COLO668 (cell line): ENCODE measurements around the gene FXYD6.
"Not testable (repeated sequence)": the region's sequence is repeated elsewhere in the genome, so short reads cannot be mapped to it uniquely, and the experiment has no call there.

Experiments used
- DNase-seq: peaks from one replicate; lab custom pipeline; 2025; ENCODE audit not compliant: unreplicated experiment; lab: John Stamatoyannopoulos, UW

Gene FXYD6

DNA sequence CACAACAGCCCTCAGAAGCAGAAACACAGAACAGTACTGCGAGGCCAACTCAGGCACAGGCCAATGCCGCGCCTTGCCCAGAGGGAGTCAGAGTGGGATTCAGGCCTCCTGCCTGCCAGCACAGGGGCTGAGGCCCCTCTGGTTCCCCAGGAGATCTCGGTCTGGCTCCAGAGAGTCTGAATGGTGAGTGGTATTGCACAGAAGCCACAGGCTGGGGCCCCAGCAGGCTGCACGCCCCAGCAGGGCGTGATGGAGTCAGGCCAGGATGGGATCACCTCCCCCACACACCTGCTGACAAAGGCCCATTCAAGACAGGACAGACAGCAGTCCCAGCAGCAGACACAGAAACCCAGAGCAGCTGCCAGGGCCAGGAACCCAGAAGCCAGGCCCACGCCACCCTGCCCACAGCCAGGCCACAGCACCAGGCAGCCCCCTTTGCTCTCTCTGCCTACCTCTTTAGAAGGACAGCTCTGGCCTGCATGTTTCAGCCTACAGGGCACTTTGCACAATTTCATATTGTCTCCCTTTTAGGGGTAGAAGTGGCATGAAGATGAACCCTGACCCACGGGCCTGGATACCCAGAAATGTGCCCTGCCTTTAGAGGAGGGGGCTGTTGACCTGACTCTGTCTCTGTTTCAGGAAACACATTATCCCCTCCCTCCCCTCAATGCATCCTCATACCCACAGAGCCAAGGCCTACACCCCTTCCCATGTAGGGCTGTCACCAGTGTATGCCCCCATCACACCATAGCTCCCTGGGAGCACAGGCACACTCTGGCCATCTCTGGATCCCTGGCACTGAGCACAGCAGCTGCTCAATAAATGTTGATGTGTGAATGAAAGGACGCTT lies 6.1 kb downstream of the FXYD6 start:
- peak; percentile 57 for DNase-seq

- DNase-seq = no peak
Measured at GRCh38 chr11:117869604-117870003, 6.9 kb downstream of the FXYD6 start.

DNA sequence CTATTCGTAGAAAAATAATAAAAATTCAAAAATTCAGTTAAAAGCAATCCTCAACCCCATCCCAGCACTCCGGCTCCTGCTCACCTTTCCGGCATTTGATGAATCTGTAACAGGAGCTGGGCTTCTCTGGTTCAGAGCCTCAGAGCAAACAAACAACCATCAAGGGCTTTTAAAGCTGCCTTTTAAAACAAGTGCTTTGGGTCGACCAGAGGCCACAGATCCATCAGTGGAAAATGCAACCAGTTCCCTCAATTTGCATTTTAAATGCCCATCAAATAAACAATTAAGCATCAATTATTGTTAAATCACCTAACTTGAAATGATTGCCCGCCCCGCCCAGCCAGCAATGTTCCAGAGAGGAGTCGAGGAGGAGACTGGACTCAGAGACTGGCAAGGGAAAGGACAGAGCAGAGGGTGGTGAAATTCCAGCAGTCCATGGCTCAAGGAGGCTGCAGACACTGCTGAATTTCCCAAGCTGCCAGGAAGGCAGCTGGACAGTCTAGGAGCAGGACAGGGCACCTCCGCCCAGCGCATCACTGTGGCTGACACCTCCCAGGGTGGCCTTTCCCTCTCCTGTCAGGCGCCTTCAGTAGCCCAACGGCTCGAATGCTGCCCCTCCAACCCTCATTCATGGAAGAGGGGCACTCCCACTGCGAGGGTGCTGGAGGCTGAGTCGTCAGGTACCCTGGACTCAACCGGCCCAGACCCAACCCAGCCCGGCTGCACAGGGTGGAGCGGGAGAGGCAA lies 7.5 kb downstream of the FXYD6 start:
- peak; percentile 52 for DNase-seq

DNA sequence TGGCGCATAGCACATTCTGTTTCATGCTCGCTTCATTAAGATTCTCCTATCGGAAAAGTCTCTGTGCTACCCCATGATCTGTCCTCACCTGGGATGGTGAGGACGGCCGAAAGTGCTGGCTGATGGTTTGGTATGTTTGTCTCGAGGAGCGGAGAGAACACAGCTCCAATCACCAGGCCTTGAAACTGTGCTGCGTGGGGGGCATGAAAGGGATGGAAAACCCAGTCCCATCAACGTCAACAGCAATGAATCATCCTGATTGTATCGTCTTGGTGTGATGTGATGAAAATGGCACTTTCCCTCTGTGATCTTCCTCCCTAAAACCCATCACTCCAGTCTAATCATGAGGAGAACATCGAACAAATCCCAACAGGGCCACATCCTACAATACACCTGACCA lies 8.4 kb downstream of the FXYD6 start:
- DNase-seq = no peak

GRCh38 chr11:117866526-117866925 lies 9.9 kb downstream of the FXYD6 start:
- no peak for DNase-seq

- DNase-seq = not testable (repeated sequence)
Measured at GRCh38 chr11:117865546-117865945, 10.9 kb downstream of the FXYD6 start.

DNA sequence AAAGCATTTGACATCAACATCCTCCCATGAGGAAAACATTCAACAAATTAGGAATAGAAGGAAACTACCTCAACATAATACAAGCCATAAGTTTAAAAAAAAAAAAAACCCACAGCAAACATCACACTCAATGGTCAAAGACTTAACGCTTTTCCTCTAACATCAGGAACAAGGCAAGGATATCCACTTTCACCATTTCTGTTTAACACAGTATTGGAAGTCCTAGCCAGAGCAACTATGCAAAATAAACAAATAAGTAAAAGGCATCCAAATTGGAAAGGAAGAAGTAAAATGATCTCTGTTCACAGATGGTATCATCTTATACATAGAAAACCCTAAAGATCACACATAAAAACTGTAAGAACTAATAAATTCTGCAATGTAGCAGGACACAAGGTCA lies 13.1 kb downstream of the FXYD6 start:
- no peak for DNase-seq

GRCh38 chr11:117862753-117863152 lies 13.7 kb downstream of the FXYD6 start:
- DNase-seq = no peak

DNA sequence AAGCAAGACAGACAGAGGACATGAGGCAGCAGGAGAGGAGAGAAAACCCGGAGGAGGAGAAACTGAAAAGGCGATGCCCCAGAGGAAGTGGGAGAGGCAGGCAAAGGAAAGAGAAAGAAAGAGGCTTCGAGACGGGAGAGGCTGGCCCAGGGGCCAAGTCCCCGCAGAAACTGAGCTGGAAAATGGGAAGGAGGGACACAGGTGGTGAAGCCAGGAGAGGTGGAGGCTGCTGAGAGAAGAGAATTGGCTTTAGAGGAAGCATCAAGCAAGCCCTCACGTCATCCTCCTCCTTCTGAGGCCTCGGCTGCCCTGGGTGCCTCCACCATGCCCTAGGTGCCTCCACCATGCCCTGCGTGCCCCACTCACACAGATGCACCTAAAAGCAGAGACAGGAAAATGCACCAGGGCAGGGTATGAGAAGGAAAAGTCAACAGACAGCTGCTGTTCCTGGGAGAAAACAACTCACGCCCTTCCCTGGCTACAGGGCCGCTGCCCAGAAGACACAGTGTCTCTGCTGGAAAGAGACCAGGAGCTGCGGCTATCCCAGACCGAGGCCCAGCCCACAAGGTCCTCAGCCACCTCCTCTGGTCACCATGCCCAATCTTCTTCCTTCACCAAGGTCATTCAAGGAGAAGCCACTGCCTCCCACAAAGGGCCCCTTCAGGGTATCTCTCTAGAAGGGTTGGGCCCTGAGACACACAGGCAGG lies 14.3 kb downstream of the FXYD6 start:
- DNase-seq = no peak

GRCh38 chr11:117861151-117862018 lies 15.1 kb downstream of the FXYD6 start:
- DNase-seq = peak; percentile 79

DNA sequence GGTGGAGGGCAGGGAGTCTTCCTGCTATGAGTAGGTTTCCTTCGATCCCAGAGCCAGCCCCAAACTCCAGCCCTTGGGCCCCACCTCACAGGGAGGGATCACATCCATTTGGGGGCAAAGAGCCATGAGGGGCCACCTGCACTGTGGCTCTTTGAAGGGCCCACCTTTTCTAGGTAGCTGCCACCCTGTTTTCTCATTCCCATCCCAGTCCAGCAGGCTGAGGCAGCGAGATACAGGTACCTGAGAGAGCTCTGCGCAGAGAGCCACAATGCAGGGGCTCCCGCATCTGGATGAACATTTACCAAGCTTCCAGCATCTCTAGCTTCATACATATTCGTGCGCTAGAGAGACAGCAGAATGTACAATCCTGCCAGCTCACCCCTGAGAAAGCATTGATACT lies 16.3 kb downstream of the FXYD6 start:
- DNase-seq = no peak

DNA sequence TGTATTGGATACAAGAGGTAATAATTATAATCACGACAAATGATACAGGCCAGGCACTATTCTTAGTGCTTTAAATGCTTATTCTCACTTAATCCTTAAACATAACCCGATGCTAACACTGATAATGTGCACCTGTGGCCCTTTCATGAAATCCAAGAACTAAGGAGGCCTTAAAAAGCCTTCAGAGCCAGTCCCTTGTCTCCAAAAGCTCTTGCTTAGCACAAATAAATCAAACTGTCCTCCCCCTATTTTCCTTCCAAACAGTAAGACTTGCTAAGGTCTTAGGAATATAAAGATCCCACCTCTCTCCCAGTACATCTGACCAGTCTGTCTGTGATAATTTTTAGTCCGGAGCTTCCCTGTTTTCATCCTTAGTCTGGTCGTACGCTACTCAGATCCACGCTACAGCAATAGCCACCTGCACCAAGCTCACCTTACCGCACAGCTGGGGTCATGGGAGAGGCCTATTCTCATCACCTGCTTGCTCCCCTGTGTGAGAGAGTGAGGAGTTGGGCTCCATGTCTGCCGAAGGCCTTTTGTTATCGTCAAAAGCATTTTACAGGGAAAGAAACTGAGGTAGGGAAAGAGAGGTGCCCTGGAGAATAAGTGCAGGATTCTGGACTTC lies 16.9 kb downstream of the FXYD6 start:
- no peak for DNase-seq

DNA sequence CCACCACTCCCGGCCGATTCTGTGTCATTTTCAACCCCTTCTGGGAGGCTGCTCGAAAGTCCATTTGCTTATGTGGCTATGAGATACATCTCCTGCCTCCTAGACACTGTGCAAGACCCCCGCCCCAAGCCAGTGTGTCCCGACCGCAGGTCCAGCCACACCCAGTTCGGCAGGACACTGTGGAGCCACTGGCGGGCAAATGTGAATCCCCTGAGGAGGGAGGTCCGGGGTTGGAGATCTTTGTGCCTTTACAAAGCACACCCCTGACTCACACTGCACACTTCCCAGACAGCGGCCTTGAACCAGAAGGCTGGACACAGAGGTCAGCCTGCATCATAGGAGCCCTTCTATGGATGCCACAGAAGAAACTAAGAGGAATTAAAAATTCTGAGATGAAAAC lies 17.4 kb downstream of the FXYD6 start:
- no peak for DNase-seq

- DNase-seq = no peak
Measured at GRCh38 chr11:117857734-117858414, 18.6 kb downstream of the FXYD6 start.

GRCh38 chr11:117855912-117856651 lies 20.4 kb downstream of the FXYD6 start:
- DNase-seq = no peak

DNA sequence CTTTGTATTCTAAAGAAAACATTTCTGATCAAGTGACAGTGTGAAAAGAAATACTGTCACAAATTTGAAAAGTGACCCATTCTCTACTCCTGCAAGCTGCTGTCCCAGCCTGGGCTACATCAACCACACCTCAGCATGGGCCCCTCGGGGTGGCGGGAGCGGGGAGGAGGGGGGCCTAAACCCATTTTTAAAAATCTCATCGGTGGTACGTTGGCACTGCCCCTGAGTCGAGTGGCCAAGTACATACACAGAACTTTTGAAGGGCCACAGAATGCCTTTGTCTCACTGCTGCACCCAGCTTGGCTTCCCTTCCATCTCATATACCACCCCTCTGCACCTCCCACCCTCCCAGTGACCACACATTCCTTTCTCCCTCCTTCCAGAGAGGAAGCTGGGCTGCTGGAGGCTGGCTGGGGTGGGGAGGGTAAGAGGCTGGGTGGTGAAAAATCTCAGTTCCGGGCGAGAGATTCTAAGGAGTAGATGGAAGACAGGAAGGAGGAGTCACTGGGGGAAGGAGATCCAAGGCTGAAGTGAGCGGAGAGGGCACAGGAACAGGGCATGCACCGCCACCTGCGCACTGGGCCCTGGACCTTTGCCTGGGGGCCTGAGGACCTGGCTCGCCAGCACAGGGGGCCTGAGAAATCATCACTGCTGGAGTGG lies 21.1 kb downstream of the FXYD6 start:
- DNase-seq = no peak

DNA sequence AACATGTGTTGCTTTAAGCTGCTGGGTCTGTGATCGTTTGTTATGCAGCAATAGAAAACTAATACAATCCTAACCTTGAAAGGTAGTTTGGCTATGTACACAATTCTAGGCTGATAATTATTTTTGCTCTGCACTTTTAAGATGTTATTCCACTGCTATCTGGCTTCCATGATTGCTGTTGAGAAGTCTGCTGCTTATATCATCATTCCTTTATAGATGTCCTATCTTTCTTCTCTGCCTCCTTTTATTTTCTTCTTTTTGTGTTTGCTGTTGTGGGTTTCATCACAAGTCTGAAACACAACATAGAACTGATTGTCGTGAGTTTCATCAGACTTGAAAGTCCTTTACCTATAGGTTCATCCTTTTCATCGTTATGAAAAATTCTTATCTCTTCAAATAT lies 24.1 kb downstream of the FXYD6 start:
- no peak for DNase-seq

GRCh38 chr11:117851852-117852251 lies 24.6 kb downstream of the FXYD6 start:
- no peak for DNase-seq

DNA sequence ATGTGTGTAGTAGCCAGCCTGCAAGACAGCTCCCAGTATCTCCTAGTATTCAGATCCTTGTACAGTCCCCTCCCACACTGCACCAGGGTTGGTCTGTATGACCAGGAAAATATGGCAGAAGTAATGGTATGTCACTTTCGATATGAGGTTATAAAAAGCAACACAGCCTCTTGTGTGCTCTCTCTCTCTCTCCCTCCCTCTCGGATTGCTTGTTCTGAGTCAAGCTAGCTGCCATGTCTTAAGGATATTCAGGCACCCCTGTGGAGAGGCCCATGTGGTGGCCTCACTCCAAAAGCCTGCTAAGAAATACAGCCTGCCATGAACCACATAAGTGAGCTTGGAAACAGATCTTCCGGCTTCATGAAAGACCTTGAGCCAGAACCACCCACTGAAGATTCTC lies 25.4 kb downstream of the FXYD6 start:
- DNase-seq = no peak
